HG03575 (cell line): ENCODE data around the gene ITGB3.
"Not testable (repeated sequence)": the region's sequence is repeated elsewhere in the genome, so short reads cannot be mapped to it uniquely, and the experiment has no call there.

ENCODE experiments used
- ATAC-seq: cut with Tn5 transposase; IDR thresholded peaks from one replicate; pipeline ENCODE4 v1.9.1; 2021; ENCODE audit not compliant: unreplicated experiment, insufficient number of reproducible peaks, low FRiP score; ENCODE audit errors: extremely low read depth

ITGB3 gene

GRCh38 chr17:47239967-47240651 is 13.5 kb upstream of the ITGB3 start:
- no peak for ATAC-seq

- no peak for ATAC-seq
Measured at GRCh38 chr17:47240806-47241205, 12.8 kb upstream of the ITGB3 start.

DNA sequence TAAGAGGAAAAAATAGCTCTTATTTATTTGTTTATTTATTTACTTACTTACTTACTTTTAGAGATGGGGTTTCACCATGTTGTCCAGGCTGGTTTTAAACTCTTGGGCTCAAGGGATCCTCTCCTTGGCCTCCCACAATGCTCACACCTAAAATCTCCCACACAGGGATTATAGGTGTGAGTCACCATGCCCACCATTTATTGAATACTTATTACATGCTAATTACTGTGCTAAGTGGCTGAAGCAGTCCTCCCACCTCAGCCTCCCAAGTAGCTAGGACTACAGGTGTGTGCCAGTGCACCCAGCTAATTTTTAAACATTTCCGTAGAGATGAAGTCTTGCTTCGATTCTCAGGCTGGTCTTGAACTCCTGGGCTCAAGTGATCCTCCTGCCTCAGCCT is 11.0 kb upstream of the ITGB3 start:
- no peak for ATAC-seq

DNA sequence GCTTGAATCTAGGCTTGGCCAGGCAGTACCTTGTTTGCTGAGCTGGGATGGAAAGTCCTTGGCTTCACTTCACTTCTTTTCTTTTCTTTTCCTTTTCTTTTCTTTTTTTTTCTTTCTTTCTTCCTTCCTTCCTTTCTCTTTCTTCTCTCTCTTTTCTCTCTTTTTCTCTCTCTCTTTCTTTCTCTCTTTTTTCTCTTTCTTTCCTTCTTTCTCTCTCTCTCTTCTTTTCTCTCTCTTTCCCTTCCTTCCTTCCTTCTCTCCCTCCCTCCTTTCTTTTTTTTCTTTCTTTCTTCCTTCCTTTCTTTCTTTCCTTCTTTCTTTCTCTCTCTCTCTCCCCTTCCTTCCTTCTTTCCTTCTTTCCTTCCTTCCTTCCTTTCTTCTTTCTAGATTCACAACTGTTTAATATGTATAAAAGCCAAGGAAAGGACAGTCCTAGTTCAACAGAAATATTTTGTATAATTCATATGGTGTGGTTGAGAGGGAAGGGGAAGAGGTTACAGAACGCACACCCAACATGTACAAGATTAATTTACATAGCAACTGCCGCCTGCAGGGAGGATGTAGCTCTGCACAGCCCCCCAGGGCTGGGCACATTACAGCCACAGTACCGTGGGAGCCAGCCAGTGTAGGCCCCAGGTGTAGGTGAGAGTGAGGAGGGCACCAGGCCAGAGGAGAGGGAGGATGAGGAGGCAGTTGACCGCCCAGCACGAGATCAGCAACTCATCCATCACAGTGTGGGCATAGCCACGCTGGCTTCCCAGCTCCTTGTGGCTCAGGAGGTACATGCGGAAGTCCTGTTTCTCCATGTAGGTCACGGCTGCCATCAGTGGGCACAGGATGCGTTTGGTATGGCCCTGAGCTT is 9.7 kb upstream of the ITGB3 start:
- no peak for ATAC-seq

- no peak for ATAC-seq
Measured at GRCh38 chr17:47244697-47245096, 8.9 kb upstream of the ITGB3 start.

DNA sequence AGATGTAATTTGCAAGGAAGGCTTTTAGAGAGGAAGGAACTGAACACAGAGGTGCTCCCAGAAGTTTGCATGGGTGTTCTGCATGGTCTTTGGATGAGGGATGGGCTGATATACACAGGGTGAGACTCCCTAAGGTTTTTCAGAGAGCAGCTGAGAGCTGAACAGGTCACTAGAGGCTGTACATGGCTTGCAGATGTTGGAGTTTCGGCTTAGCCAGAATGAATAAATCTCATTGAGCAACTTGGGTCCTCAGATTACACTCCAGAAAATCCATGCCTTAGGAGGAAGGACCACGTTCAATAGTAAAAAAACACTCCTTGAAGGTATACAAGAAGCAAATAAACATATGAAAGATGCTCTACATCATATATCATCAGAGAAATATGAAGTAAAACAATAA is 7.5 kb upstream of the ITGB3 start:
- no peak for ATAC-seq

DNA sequence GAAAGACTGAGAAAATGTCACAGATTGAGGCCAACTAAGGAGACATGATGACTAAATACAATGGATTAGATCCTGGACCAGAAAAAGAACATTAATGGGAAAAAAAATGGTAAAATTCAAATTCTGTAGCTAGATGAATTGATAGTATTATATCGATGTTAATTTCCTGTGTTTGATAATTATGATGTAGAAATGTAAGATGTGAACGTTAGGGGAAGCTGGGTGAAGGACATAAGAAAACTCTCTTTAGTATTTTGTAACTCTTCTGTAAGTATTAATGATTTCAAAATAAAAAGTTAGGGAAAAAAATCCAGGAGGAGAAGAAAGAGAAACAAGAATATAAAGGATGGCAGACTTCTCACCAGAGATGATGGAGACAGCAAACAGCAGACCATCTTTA is 2.8 kb upstream of the ITGB3 start:
- ATAC-seq = no peak

GRCh38 chr17:47251421-47251940 is 2.1 kb upstream of the ITGB3 start:
- ATAC-seq = no peak

DNA sequence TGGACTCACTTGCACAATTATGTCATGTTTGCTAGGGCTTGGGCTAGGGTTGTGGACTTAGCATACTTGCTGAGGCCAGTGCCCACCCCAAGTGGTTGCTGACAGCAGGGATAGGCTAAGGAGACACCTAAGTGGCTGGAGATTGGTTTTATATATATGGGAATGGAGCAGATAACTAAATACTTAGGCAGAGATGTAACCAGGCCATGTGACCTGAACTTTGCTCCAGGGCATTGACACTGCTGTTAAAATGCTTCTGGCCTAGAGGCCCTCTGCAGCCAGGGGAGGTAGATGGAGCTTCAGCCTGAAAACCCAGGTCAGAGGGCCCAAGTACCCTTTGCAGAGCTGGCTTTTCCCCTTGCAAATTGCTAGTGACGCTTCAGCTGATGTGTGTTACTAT is 1.4 kb upstream of the ITGB3 start:
- no peak for ATAC-seq

GRCh38 chr17:47252766-47253512 is 688 bp upstream of the ITGB3 start:
- no peak for ATAC-seq

- ATAC-seq = no peak
Measured at GRCh38 chr17:47254403-47254943, 846 bp downstream of the ITGB3 start.

DNA sequence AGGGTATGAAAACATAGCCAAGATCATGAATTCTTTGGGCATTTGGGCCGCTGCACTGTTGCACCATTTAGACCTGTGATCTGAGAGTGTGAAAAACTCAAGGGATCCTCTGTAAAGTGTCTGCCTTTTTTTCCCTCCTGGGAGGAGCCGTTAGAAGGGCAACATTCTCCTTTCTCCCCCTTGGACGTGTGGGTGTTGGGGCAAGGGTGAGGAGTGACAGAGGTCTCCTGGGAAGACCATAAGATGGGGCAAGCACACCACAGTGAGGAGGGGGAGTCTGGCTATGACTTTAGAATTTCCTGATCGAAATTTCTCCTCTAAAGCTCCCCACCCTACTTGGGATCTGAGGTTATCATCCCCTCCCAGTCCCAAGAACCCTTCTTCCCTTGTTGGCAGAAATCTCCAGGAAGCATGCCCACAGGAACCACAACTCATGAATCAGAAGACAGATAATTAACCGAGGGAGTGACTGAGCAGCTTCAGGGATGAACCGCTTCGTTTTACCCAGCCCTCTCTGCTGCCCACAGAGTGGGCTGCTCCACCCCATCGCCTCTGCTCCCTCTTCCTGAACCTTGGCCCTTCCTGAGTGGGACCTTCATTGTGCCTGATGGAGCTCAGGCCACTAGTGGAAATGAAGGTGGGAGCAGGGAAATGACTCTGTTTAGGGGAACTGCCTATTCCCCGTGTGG is 4.2 kb downstream of the ITGB3 start:
- ATAC-seq = no peak

- ATAC-seq = no peak
Measured at GRCh38 chr17:47262586-47262985, 9.0 kb downstream of the ITGB3 start.

- no peak for ATAC-seq
Measured at GRCh38 chr17:47264166-47264565, 10.5 kb downstream of the ITGB3 start.

DNA sequence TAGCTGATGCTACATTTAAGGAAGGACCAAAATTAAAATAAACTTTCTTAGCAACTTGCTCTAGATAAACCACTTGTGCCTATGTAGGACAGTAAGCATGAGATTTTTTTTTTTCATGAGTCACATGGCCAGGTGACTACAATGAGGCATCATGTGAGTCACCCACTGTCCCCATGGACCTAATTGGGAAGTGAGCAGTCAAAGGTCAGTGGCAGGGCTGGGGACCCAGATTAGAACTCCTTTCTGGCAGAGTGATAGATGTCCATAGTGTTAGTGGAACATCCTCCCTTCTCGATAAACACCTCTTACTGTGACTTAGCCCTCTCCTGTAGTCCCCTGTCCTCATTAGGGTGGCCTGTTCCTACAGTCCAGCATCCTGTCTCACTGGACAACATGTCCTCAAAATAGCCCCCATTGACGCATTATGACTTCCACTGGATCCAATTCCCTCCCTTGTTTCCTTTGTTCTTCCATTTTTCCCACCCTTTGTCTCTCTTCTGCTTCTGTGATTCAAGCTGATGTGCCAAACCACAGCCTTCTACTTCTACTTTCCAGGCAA is 12.4 kb downstream of the ITGB3 start:
- ATAC-seq = no peak

DNA sequence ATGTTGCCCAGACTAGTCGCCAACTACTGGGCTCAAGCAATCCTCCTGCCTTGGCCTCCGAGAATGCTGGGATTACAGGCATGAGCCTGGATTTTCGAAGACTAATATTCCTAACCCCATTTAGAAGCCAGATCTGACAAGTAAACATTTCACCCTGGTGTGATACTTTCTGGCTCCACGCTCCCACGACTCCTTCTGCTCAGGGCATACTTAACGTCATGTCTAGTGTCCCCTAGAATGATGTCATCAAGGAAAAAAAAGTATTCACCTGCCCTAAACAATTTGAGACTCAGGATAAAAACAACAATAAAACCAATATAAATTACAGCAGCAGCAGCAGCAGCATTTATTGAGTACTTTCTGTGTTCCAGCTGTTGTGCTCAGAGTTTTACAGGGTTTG is 13.2 kb downstream of the ITGB3 start:
- ATAC-seq = no peak

DNA sequence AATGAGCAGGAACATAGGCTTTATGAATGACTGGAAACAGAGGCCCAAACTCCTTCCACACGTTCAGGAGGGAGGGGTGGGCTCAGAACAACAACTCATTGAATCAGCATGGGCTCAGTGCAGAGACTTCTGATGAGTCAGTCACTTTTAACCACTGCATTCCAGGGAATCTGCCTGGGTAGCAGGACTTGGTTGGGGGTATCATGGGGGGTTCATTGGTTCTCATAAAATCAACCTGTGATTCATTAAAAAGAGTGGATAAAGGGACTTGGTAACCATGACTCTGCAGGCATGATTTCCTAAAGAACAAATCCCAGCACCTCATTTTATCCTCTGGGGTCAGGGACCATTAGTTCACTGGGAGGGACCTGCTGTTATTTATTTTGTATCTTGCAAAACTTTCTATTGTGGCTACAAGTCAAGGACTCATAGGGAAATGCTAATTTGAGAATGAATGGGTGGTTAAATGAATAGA is 13.8 kb downstream of the ITGB3 start:
- ATAC-seq = no peak

DNA sequence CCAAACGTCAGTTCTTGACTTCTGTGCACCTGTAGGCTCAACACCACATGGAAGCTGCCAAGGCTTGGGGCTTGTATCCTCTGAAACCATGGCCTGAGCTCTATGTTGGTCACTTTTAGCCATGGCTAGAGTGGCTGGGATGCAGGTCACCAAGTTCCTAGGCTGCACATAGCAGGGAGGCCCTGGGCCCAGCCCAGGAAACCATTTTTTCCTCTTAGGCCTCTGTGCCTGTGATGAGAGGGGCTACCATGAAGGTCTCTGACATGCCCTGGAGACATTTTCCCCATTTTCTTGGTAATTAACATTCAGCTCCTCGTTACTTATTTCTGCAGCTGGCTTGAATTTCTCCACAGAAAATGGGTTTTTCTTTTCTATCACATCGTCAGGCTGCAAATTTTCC is 15.3 kb downstream of the ITGB3 start:
- ATAC-seq = not testable (repeated sequence)
